HG03097 (cell line): ENCODE measurements around the gene NLRC3.
"Not testable (repeated sequence)": the region's sequence is repeated elsewhere in the genome, so short reads cannot be mapped to it uniquely, and the experiment has no call there.

Experiments used
- ATAC-seq: cut with Tn5 transposase; IDR thresholded peaks from one replicate; pipeline ENCODE4 v1.9.1; 2021; ENCODE audit not compliant: unreplicated experiment, low FRiP score

The NLRC3 gene

GRCh38 chr16:3553138-3553923, 23.9 kb downstream of the NLRC3 start:
- no peak for ATAC-seq

GRCh38 chr16:3550851-3551847, 26.1 kb downstream of the NLRC3 start:
- ATAC-seq: no peak

GRCh38 chr16:3549906-3550305, 27.3 kb downstream of the NLRC3 start:
- ATAC-seq: no peak

- no peak for ATAC-seq
Observed at GRCh38 chr16:3548859-3549258, 28.3 kb downstream of the NLRC3 start.

GRCh38 chr16:3548445-3548844, 28.8 kb downstream of the NLRC3 start:
- no peak for ATAC-seq

- no peak for ATAC-seq
Observed at GRCh38 chr16:3546986-3547682, 30.1 kb downstream of the NLRC3 start.

- no peak for ATAC-seq
Observed at GRCh38 chr16:3542601-3543373, 34.4 kb downstream of the NLRC3 start.

GRCh38 chr16:3541527-3542155, 35.6 kb downstream of the NLRC3 start:
- ATAC-seq: no peak

- ATAC-seq: no peak
Observed at GRCh38 chr16:3538222-3538621, 39.0 kb downstream of the NLRC3 start.

GRCh38 chr16:3536851-3537250, 40.4 kb downstream of the NLRC3 start:
- ATAC-seq: no peak

- ATAC-seq: no peak
Observed at GRCh38 chr16:3536271-3536731, 40.9 kb downstream of the NLRC3 start.

- ATAC-seq: no peak
Observed at GRCh38 chr16:3534126-3534525, 43.1 kb downstream of the NLRC3 start.

- no peak for ATAC-seq
Observed at GRCh38 chr16:3532741-3533140, 44.5 kb downstream of the NLRC3 start.

GRCh38 chr16:3530371-3530914, 46.8 kb downstream of the NLRC3 start:
- no peak for ATAC-seq

GRCh38 chr16:3529175-3529574, 48.0 kb downstream of the NLRC3 start:
- ATAC-seq: no peak

GRCh38 chr16:3528406-3528805, 48.8 kb downstream of the NLRC3 start:
- no peak for ATAC-seq

- not testable (repeated sequence) for ATAC-seq
Observed at GRCh38 chr16:3527216-3527829, 49.9 kb downstream of the NLRC3 start.

GRCh38 chr16:3525951-3526350, 51.3 kb downstream of the NLRC3 start:
- no peak for ATAC-seq

GRCh38 chr16:3523281-3523680, 53.9 kb downstream of the NLRC3 start:
- ATAC-seq: no peak
